HepG2 (cell line): ENCODE results near the gene C1orf216. TPM values are rescaled to one million over a fixed set of nuclear protein-coding genes. Genes with fewer than 3 reads are reported as not detected.
"Not testable (repeated sequence)": the region's sequence is repeated elsewhere in the genome, so short reads cannot be mapped to it uniquely, and the experiment has no call there.

Experiments
- ATAC-seq: fragments of 200-7000 bp; cut with Tn5 transposase; 3 replicates; pipeline ENCODE4 v1.9.1; 2020; ENCODE audit warnings: mild to moderate bottlenecking, moderate library complexity
- BruUV-seq: library from RNA; stranded (reverse); fragments of 400-500 nt; replicated peaks from 2 replicates; lab custom pipeline; 2021; lab: Mats Ljungman, UMichigan
- CTCF ChIA-PET: fragments of 300-600 bp; formaldehyde crosslinking; extraction: SDS; loops from one replicate; lab custom pipeline; 2021; ENCODE audit warnings: low total read pairs, inconsistent platforms, low intra/inter-chr PET ratio; lab: Yijun Ruan, JAX
- POLR2A ChIA-PET: fragments of 350-600 bp; sonication (Branson Sonifier 250); formaldehyde crosslinking; loops from one replicate; lab custom pipeline; 2020; ENCODE audit warnings: antibody characterized with exemption, inconsistent platforms; lab: Yijun Ruan, JAX
- DNase-seq: peaks from one replicate; pipeline ENCODE4 v3.0.0-alpha.2; 2015; ENCODE audit warnings: low spot score
- FAIRE-seq: peaks from 3 replicates; lab custom pipeline; 2011; peaks lifted over from hg19 to GRCh38; lab: Jason Lieb, UNC
- H2AFZ ChIP-seq: one replicate; pipeline ENCODE4 v1.6.1; 2011; ENCODE audit warnings: low read length, inconsistent platforms
- H3K27ac ChIP-seq: fragments of 300-600 bp; 3 replicates; pipeline ENCODE4 v1.8.0; 2011; ENCODE audit warnings: mixed run types, mild to moderate bottlenecking, mixed read lengths, low read length, inconsistent platforms; ENCODE audit not compliant: insufficient read depth; ENCODE audit errors: extremely low read length
- H3K27me3 ChIP-seq, 2 experiments: fragments of 200-600 bp in 1 of 2; 2 replicates in 1 of 2; 3 replicates in 1 of 2; pipeline versions ENCODE4 v1.6.0 to v1.8.0; 2011; ENCODE audit warnings: low read length in 2 of 2, mild to moderate bottlenecking in 2 of 2, moderate library complexity in 2 of 2, inconsistent platforms in 1 of 2; ENCODE audit not compliant: insufficient read depth in 2 of 2, control insufficient read depth in 1 of 2
- H3K36me3 ChIP-seq, 2 experiments: fragments of 200-600 bp in 1 of 2; replicated peaks in 1 of 2; 2 replicates in 1 of 2; 3 replicates in 1 of 2; pipeline versions ENCODE4 v1.5.1 to v1.8.0; 2011; ENCODE audit warnings: low read length in 2 of 2, inconsistent platforms in 1 of 2; ENCODE audit not compliant: insufficient read depth in 2 of 2, control insufficient read depth in 1 of 2
- H3K4me1 ChIP-seq: 2 replicates; pipeline ENCODE4 v1.5.1; 2012; ENCODE audit warnings: low read length, inconsistent platforms; ENCODE audit not compliant: insufficient read depth
- H3K4me2 ChIP-seq: 2 replicates; pipeline ENCODE4 v1.6.0; 2011; ENCODE audit warnings: low read depth, low read length, inconsistent platforms
- H3K4me3 ChIP-seq, 3 experiments: fragments of 200-600 bp in 1 of 3; sonication (generic), shearing (Covaris generic) in 1 of 3; replicated peaks in 1 of 3; 2 replicates each; pipeline ENCODE4 v1.5.1; 2011 to 2016; ENCODE audit warnings: low read length in 3 of 3, inconsistent platforms in 2 of 3, low read depth in 2 of 3, mild to moderate bottlenecking in 2 of 3, control low read depth in 1 of 3, mixed read lengths in 1 of 3; ENCODE audit not compliant: insufficient read depth in 1 of 3
- H3K79me2 ChIP-seq: one replicate; pipeline ENCODE4 v1.6.1; 2011; ENCODE audit warnings: low read length, inconsistent platforms; ENCODE audit not compliant: insufficient read depth
- H3K9ac ChIP-seq: 2 replicates; pipeline ENCODE4 v1.6.0; 2011; ENCODE audit warnings: mild to moderate bottlenecking, low read depth, low read length, inconsistent platforms; ENCODE audit not compliant: insufficient read depth
- H3K9me3 ChIP-seq: 2 replicates; pipeline ENCODE4 v1.5.1; 2012; ENCODE audit warnings: mild to moderate bottlenecking, low read length
- H4K20me1 ChIP-seq: 2 replicates; pipeline ENCODE4 v1.6.0; 2011; ENCODE audit warnings: inconsistent platforms, mild to moderate bottlenecking, low read length, moderate library complexity; ENCODE audit not compliant: insufficient read depth
- AHR ChIP-seq: IDR thresholded peaks from 2 replicates; pipeline ENCODE4 v1.6.1; 2018; ENCODE audit warnings: missing genetic modification reagents, missing compliant biosample characterization
- ARHGAP35 ChIP-seq: sonication (generic); formaldehyde crosslinking; IDR thresholded peaks from 2 replicates; pipeline ENCODE4 v1.9.0; 2022; ENCODE audit warnings: mild to moderate bottlenecking, inconsistent platforms, moderate library complexity, missing genetic modification reagents, borderline replicate concordance
- BHLHE40 ChIP-seq: IDR thresholded peaks from 2 replicates; pipeline ENCODE4 v1.6.1; 2011; ENCODE audit warnings: low read length, improper control_type of control experiment
- GRHL1 ChIP-seq: sonication (generic); formaldehyde crosslinking; conservative IDR thresholded peaks from 2 replicates; pipeline ENCODE4 v1.8.0; 2022; ENCODE audit warnings: missing genetic modification reagents
- JDP2 ChIP-seq: sonication (generic); formaldehyde crosslinking; IDR thresholded peaks from 2 replicates; pipeline ENCODE4 v1.8.1; 2022; ENCODE audit warnings: missing genetic modification reagents, borderline replicate concordance
- MAZ ChIP-seq, 2 experiments: sonication (generic) in 1 of 2; formaldehyde crosslinking in 1 of 2; IDR thresholded peaks; 2 replicates each; pipeline versions ENCODE4 v1.5.0 to v1.6.1; 2012 to 2020; ENCODE audit warnings: low read depth in 2 of 2, mild to moderate bottlenecking in 2 of 2, borderline replicate concordance in 1 of 2, improper control_type of control experiment in 1 of 2, low read length in 1 of 2, missing genetic modification reagents in 1 of 2, moderate library complexity in 1 of 2
- ZNF20 ChIP-seq: sonication (generic); formaldehyde crosslinking; IDR thresholded peaks from 2 replicates; pipeline ENCODE4 v1.4.0; 2020; ENCODE audit warnings: mild to moderate bottlenecking, moderate library complexity, missing genetic modification reagents
- ZNF598 ChIP-seq: sonication (generic); formaldehyde crosslinking; IDR thresholded peaks from 2 replicates; pipeline ENCODE4 v1.5.1; 2020; ENCODE audit warnings: mild to moderate bottlenecking, missing genetic modification reagents, borderline replicate concordance
- ZNF609 ChIP-seq: sonication (generic); formaldehyde crosslinking; IDR thresholded peaks from 2 replicates; pipeline ENCODE4 v1.4.0; 2020; ENCODE audit warnings: mild to moderate bottlenecking, missing genetic modification reagents, borderline replicate concordance
- WGBS: methylation state at CpG from one replicate; pipeline ENCODE4 v1.1.6; 2017; ENCODE audit warnings: low lambda C conversion rate; 5-methylcytosine and 5-hydroxymethylcytosine counted together
- in situ Hi-C: cut with HindIII; loops from 2 replicates; pipeline ENCODE4 v1.10.0; 2017; ENCODE audit warnings: low pct_unique_long_range_greater_than_20kb; ENCODE audit not compliant: extremely low pct_ligation_motif_present
- intact Hi-C: fragments of 100-400 bp; cut with micrococcal nuclease; formaldehyde crosslinking; loops from one replicate; pipeline ENCODE4 v1.10.0; 2022; ENCODE audit not compliant: unreplicated experiment
- polyA plus RNA-seq, 8 experiments: library from polyadenylated mRNA; depleted of rRNA in 3 of 8; stranded (reverse) in 7 of 8; unstranded in 1 of 8; fragments of >200 nt; fragmentation: Illumina TruSeq in 4 of 8; extraction: Trizol in 4 of 8; gene quantifications; 2 replicates each; pipeline versions ENCODE4 v1.2.1 to v1.2.3, GENCODE V29; 2011 to 2016; ENCODE audit warnings: low read depth in 4 of 8, missing spikeins in 1 of 8, mixed read lengths in 1 of 8; ENCODE audit not compliant: insufficient read depth in 1 of 8
- total RNA-seq, 5 experiments: library from RNA; depleted of rRNA; stranded (reverse); fragments of >200 nt; fragmentation: Illumina TruSeq; extraction: Trizol; gene quantifications; 2 replicates each; pipeline ENCODE4 v1.2.3, GENCODE V29; 2016; ENCODE audit warnings: low read depth in 1 of 5

The C1orf216 gene
- total and polyA plus RNA-seq, 2 of the 13 experiments (the other 11 are each of a cell fraction or from before 2014, with no cell fraction given) = 0.48 to 1.1 TPM

- FAIRE-seq, H4K20me1 ChIP-seq, DNase-seq, in situ Hi-C loops, H3K36me3 ChIP-seq, intact Hi-C loops, H3K4me1 ChIP-seq, H3K9me3 ChIP-seq, H3K9ac ChIP-seq, POLR2A ChIA-PET, CTCF ChIA-PET, H3K27ac ChIP-seq, H2AFZ ChIP-seq, ATAC-seq, BruUV-seq, H3K79me2 ChIP-seq: not testable (repeated sequence)
- no CpG with 5 or more reads among the region's 1 CpG for WGBS
- peak overlapping the region; percentile 50 for H3K4me2 ChIP-seq
- peaks cover 0 to 52% of the 10 kb centered on the region in 2 experiments; a peak in 3 of 5 replicates for H3K27me3 ChIP-seq
- H3K4me3 ChIP-seq = 0 out of 6 replicates have a peak overlapping the region, but pooled peaks of 1 of the 3 experiments have one; percentile 57
These were observed 19.5 kb downstream of the C1orf216 start for GRCh38 chr1:35699152-35699551.

GRCh38 chr1:35692317-35692716, 26.4 kb downstream of the C1orf216 start:
- ATAC-seq (no peak), DNase-seq (no peak), FAIRE-seq (no peak)
- Histone ChIP-seq H3K4me3 (no peak overlapping the region), H4K20me1 (no peaks in the 10 kb centered on the region), H3K9ac (no peak overlapping the region), H3K4me2 (no peak overlapping the region), H3K79me2 (no peaks in the 10 kb centered on the region), H3K36me3 (no peaks in the 10 kb centered on the region), H3K9me3 (no peaks in the 10 kb centered on the region), H3K27me3 (peaks cover 2 to 41% of the 10 kb centered on the region in 2 experiments; a peak in 4 of 5 replicates), H2AFZ (no peak overlapping the region), H3K27ac (no peak overlapping the region), H3K4me1 (no peaks in the 10 kb centered on the region)
- CTCF ChIA-PET = no interaction called here
- intact Hi-C loops (no loop called here), in situ Hi-C loops (no loop called here)
- POLR2A ChIA-PET = no interaction called here
- BruUV-seq = no TSS peak
- 28% methylated on average over 2 of the region's 2 CpGs for WGBS
- TF ChIP-seq ZNF609 (CRISPR knock-in tag) = no peak
- no peak for TF ChIP-seq AHR (CRISPR knock-in tag)
- TF ChIP-seq BHLHE40 = no peak
- no peak for TF ChIP-seq JDP2 (CRISPR knock-in tag)
- TF ChIP-seq ARHGAP35 (CRISPR knock-in tag) = no peak
- no peak for TF ChIP-seq GRHL1 (CRISPR knock-in tag)
- no peak for TF ChIP-seq MAZ (IDR thresholded peaks at IDR 0.05; ENCODE audit: borderline replicate concordance, low read depth, low read length)
- no peak for TF ChIP-seq MAZ (CRISPR knock-in tag; IDR thresholded peaks at IDR 0.05; ENCODE audit: low read depth)
- TF ChIP-seq ZNF598 = no peak
- TF ChIP-seq ZNF20 (CRISPR knock-in tag) = no peak
